GM23248 (cell line): Measurements from ENCODE around the gene TMCO4. TPM values are rescaled to one million over a fixed set of nuclear protein-coding genes. Genes with fewer than 3 reads are reported as not detected.

ENCODE experiments used
- DNase-seq: peaks from one replicate; pipeline ENCODE4 v3.0.0-alpha.2; 2015
- H2AFZ ChIP-seq: fragments of 200-600 bp; sonication (generic); 2 replicates; pipeline ENCODE4 v1.6.1; 2016; ENCODE audit warnings: antibody characterized with exemption
- H3F3A ChIP-seq: fragments of 200-600 bp; sonication (generic); 2 replicates; pipeline ENCODE4 v1.6.1; 2016; ENCODE audit warnings: mild to moderate bottlenecking, antibody characterized with exemption, mixed run types; ENCODE audit not compliant: insufficient read depth
- H3K27ac ChIP-seq: fragments of 200-600 bp; sonication (generic); 2 replicates; pipeline ENCODE4 v1.5.1; 2016; ENCODE audit warnings: mild to moderate bottlenecking
- H3K27me3 ChIP-seq: fragments of 200-600 bp; sonication (generic); replicated peaks from 2 replicates; pipeline ENCODE4 v1.6.1; 2016; ENCODE audit warnings: mild to moderate bottlenecking; ENCODE audit not compliant: insufficient read depth
- H3K36me3 ChIP-seq: fragments of 200-600 bp; sonication (generic); 2 replicates; pipeline ENCODE4 v1.6.1; 2016; ENCODE audit warnings: low read depth, mild to moderate bottlenecking
- H3K4me1 ChIP-seq: fragments of 200-600 bp; sonication (generic); 2 replicates; pipeline ENCODE4 v1.6.1; 2016; ENCODE audit warnings: mild to moderate bottlenecking; ENCODE audit not compliant: insufficient read depth
- H3K4me2 ChIP-seq: fragments of 200-600 bp; sonication (generic); one replicate; pipeline ENCODE4 v1.6.1; 2016; ENCODE audit warnings: mild to moderate bottlenecking; ENCODE audit not compliant: unreplicated experiment
- H3K4me3 ChIP-seq: fragments of 200-600 bp; sonication (generic); 2 replicates; pipeline ENCODE4 v1.5.1; 2016; ENCODE audit warnings: mild to moderate bottlenecking
- H3K79me2 ChIP-seq: fragments of 200-600 bp; sonication (generic); 2 replicates; pipeline ENCODE4 v1.6.1; 2016; ENCODE audit warnings: mild to moderate bottlenecking; ENCODE audit not compliant: insufficient read depth
- H3K9ac ChIP-seq: fragments of 200-600 bp; sonication (generic); 2 replicates; pipeline ENCODE4 v1.6.1; 2016; ENCODE audit warnings: mild to moderate bottlenecking
- H3K9me2 ChIP-seq: fragments of 200-600 bp; sonication (generic); 2 replicates; pipeline ENCODE4 v1.6.1; 2016; ENCODE audit warnings: mixed run types, mild to moderate bottlenecking, moderate library complexity; ENCODE audit not compliant: insufficient read depth
- H3K9me3 ChIP-seq: fragments of 200-600 bp; sonication (generic); one replicate; pipeline ENCODE4 v1.6.1; 2017; ENCODE audit warnings: low read depth
- H4K20me1 ChIP-seq: fragments of 200-600 bp; sonication (generic); 2 replicates; pipeline ENCODE4 v1.6.0; 2016; ENCODE audit not compliant: insufficient read depth
- EZH2 ChIP-seq: fragments of 200-600 bp; sonication (generic); IDR thresholded peaks from 2 replicates; pipeline ENCODE4 v1.6.1; 2018; ENCODE audit warnings: antibody characterized with exemption, mild to moderate bottlenecking; ENCODE audit not compliant: insufficient read depth, poor library complexity, severe bottlenecking
- EZH2phosphoT487 ChIP-seq: fragments of 200-600 bp; sonication (generic); IDR thresholded peaks from 2 replicates; pipeline ENCODE4 v1.6.1; 2018; ENCODE audit warnings: antibody characterized with exemption, moderate library complexity, mild to moderate bottlenecking, low read depth; ENCODE audit not compliant: insufficient read depth
- WGBS, 2 experiments: methylation state at CpG; one replicate each; pipeline ENCODE4 v1.1.6; 2015 to 2017; ENCODE audit warnings: low lambda C conversion rate in 2 of 2, low coverage in 1 of 2; ENCODE audit errors: missing lambda C conversion rate in 2 of 2; 5-methylcytosine and 5-hydroxymethylcytosine counted together
- in situ Hi-C: fragments of 300-500 bp; cut with MboI; formaldehyde crosslinking; loops from 2 replicates; pipeline ENCODE4 v1.15.0; 2020
- polyA plus RNA-seq: library from polyadenylated mRNA; unstranded; fragments of >200 nt; fragmentation: Nextera tagmentation; extraction: Ambion mirVana; gene quantifications from 2 replicates; pipeline ENCODE4 v1.2.1, GENCODE V29; 2016
- total RNA-seq: library from RNA; depleted of rRNA; stranded (reverse); fragments of >200 nt; shearing (Covaris generic); gene quantifications from 2 replicates; pipeline ENCODE4 v1.2.3, GENCODE V29; 2014

Gene TMCO4
- total and polyA plus RNA-seq, 2 experiments from 2014 or later, result 10.5 to 24.5 TPM

GRCh38 chr1:19688041-19688842, 111.5 kb downstream of the TMCO4 start:
- Histone ChIP-seq H2AFZ (no peak overlapping the region), H3K9me2 (no peaks in the 10 kb centered on the region), H3K4me1 (no peaks in the 10 kb centered on the region), H3K27me3 (no peaks in the 10 kb centered on the region), H4K20me1 (no peaks in the 10 kb centered on the region), H3K4me2 (no peak overlapping the region), H3F3A (0 out of 2 replicates have a peak, but pooled peaks cover 4% of the 10 kb centered on the region), H3K4me3 (no peak overlapping the region), H3K27ac (no peak overlapping the region), H3K36me3 (no peaks in the 10 kb centered on the region), H3K79me2 (no peaks in the 10 kb centered on the region), H3K9ac (no peak overlapping the region), H3K9me3 (no peaks in the 10 kb centered on the region)
- in situ Hi-C loops, result no loop called here
- TF ChIP-seq EZH2phosphoT487 (no peak), EZH2 (no peak)
- DNase-seq, result no peak
- 81 to 82% methylated on average over 19 of the region's 19 CpGs for WGBS, 2 experiments

- TF ChIP-seq EZH2phosphoT487, result no peak
- no peak for TF ChIP-seq EZH2
- no peaks in the 10 kb centered on the region for H3K79me2 ChIP-seq
- 94 to 95% methylated on average over 1 of the region's 1 CpG for WGBS, 2 experiments
- no peak overlapping the region for H3K27ac ChIP-seq
- no peaks in the 10 kb centered on the region for H3K9me3 ChIP-seq
- in situ Hi-C loops, result no loop called here
- no peak for DNase-seq
- no peaks in the 10 kb centered on the region for H3K27me3 ChIP-seq
- H4K20me1 ChIP-seq, result no peaks in the 10 kb centered on the region
- no peaks in the 10 kb centered on the region for H3K36me3 ChIP-seq
- H3K4me3 ChIP-seq, result no peak overlapping the region
- no peak overlapping the region for H3K4me2 ChIP-seq
- no peaks in the 10 kb centered on the region for H3K9me2 ChIP-seq
- H3K9ac ChIP-seq, result no peak overlapping the region
- H3F3A ChIP-seq, result 0 out of 2 replicates have a peak, but pooled peaks cover 4% of the 10 kb centered on the region
- H2AFZ ChIP-seq, result no peak overlapping the region
- H3K4me1 ChIP-seq, result peaks cover 2% of the 10 kb centered on the region; the same call in 1 of the 2 replicates
Measured at GRCh38 chr1:19687414-19687813, 112.3 kb downstream of the TMCO4 start.

- no peaks in the 10 kb centered on the region for H4K20me1 ChIP-seq
- H3K4me3 ChIP-seq, result no peak overlapping the region
- 77 to 80% methylated on average over 9 of the region's 9 CpGs for WGBS, 2 experiments
- no peak overlapping the region for H3K9ac ChIP-seq
- TF ChIP-seq EZH2phosphoT487 (no peak), EZH2 (no peak)
- DNase-seq, result no peak
- H3F3A ChIP-seq, result peaks cover 11% of the 10 kb centered on the region; the same call in 1 of the 2 replicates
- no peak overlapping the region for H3K4me2 ChIP-seq
- peaks cover 9% of the 10 kb centered on the region for H3K4me1 ChIP-seq
- in situ Hi-C loops, result no loop called here
- H3K79me2 ChIP-seq, result no peaks in the 10 kb centered on the region
- H3K27ac ChIP-seq, result no peak overlapping the region
- H3K27me3 ChIP-seq, result no peaks in the 10 kb centered on the region
- H3K36me3 ChIP-seq, result no peaks in the 10 kb centered on the region
- no peaks in the 10 kb centered on the region for H3K9me3 ChIP-seq
- H2AFZ ChIP-seq, result no peak overlapping the region
- H3K9me2 ChIP-seq, result no peaks in the 10 kb centered on the region
Measured at GRCh38 chr1:19685994-19686393, 113.7 kb downstream of the TMCO4 start.

- no peaks in the 10 kb centered on the region for H3K27me3 ChIP-seq
- peak; percentile 20 for DNase-seq
- no peak overlapping the region for H2AFZ ChIP-seq
- H3K27ac ChIP-seq, result no peak overlapping the region
- H3F3A ChIP-seq, result peaks cover 11% of the 10 kb centered on the region; the same call in 1 of the 2 replicates
- H3K4me1 ChIP-seq, result peaks cover 9% of the 10 kb centered on the region
- H3K4me2 ChIP-seq, result no peak overlapping the region
- in situ Hi-C loops, result no loop called here
- no peaks in the 10 kb centered on the region for H3K9me2 ChIP-seq
- no peaks in the 10 kb centered on the region for H3K36me3 ChIP-seq
- no peak for TF ChIP-seq EZH2
- no peak for TF ChIP-seq EZH2phosphoT487
- no peaks in the 10 kb centered on the region for H3K9me3 ChIP-seq
- WGBS, 2 experiments, result 89 to 95% methylated on average over 2 of the region's 2 CpGs
- H4K20me1 ChIP-seq, result no peaks in the 10 kb centered on the region
- no peaks in the 10 kb centered on the region for H3K79me2 ChIP-seq
- H3K4me3 ChIP-seq, result no peak overlapping the region
- H3K9ac ChIP-seq, result no peak overlapping the region
Measured at GRCh38 chr1:19684677-19685076, 115.0 kb downstream of the TMCO4 start.
